ENCODE measurements around the gene PANX3.
"Not testable (repeated sequence)": the region's sequence is repeated elsewhere in the genome, so short reads cannot be mapped to it uniquely, and the experiment has no call there.

PANX3 gene

GRCh38 chr11:124592627-124593026, 18.6 kb upstream of the PANX3 start:
- Mint-ChIP-seq H3K36me3 (ENCODE audit: low read depth) (no peaks in the 10 kb centered on the region), H3K4me3 (no peak overlapping the region), H3K27me3 (ENCODE audit: low read depth, poor library complexity) (peaks cover 4% of the 10 kb centered on the region), H3K4me1 (no peaks in the 10 kb centered on the region), H3K27ac (no peak overlapping the region), H3K9me3 (no peaks in the 10 kb centered on the region)
- TF ChIP-seq CTCF (IDR thresholded peaks at IDR 0.05) = no peak
- DNase-seq = no peak

- H3K9me3 Mint-ChIP-seq = no peaks in the 10 kb centered on the region
- no peak overlapping the region for H3K27ac Mint-ChIP-seq
- H3K36me3 Mint-ChIP-seq (ENCODE audit: low read depth) = no peaks in the 10 kb centered on the region
- H3K4me1 Mint-ChIP-seq = no peaks in the 10 kb centered on the region
- no peak for TF ChIP-seq CTCF (IDR thresholded peaks at IDR 0.05)
- DNase-seq = no peak
- H3K27me3 Mint-ChIP-seq (ENCODE audit: low read depth, poor library complexity) = peaks cover 11% of the 10 kb centered on the region
- no peak overlapping the region for H3K4me3 Mint-ChIP-seq
These were observed 15.9 kb upstream of the PANX3 start for GRCh38 chr11:124595302-124595701.

- no peaks in the 10 kb centered on the region for H3K9me3 Mint-ChIP-seq
- no peak for TF ChIP-seq CTCF (IDR thresholded peaks at IDR 0.05)
These were observed 13.6 kb upstream of the PANX3 start for GRCh38 chr11:124597626-124598025.

GRCh38 chr11:124600621-124601320, 10.5 kb upstream of the PANX3 start:
- no peak overlapping the region for H3K4me3 Mint-ChIP-seq
- H3K27me3 Mint-ChIP-seq (ENCODE audit: low read depth, poor library complexity) = peaks cover 11% of the 10 kb centered on the region
- no peaks in the 10 kb centered on the region for H3K9me3 Mint-ChIP-seq

More at GRCh38 chr11:124597626-124598025, 13.6 kb upstream of the PANX3 start:
- Mint-ChIP-seq H3K4me3 (no peak overlapping the region), H3K4me1 (no peaks in the 10 kb centered on the region), H3K36me3 (ENCODE audit: low read depth) (no peaks in the 10 kb centered on the region), H3K27me3 (ENCODE audit: low read depth, poor library complexity) (peaks cover 11% of the 10 kb centered on the region), H3K27ac (no peak overlapping the region)
- DNase-seq = no peak

GRCh38 chr11:124602193-124602592, 9.0 kb upstream of the PANX3 start:
- no peak overlapping the region for H3K4me3 Mint-ChIP-seq
- no peak overlapping the region for H3K27ac Mint-ChIP-seq
- no peaks in the 10 kb centered on the region for H3K4me1 Mint-ChIP-seq
- no peaks in the 10 kb centered on the region for H3K9me3 Mint-ChIP-seq
- H3K36me3 Mint-ChIP-seq (ENCODE audit: low read depth) = no peaks in the 10 kb centered on the region
- DNase-seq = no peak
- peaks cover 11% of the 10 kb centered on the region for H3K27me3 Mint-ChIP-seq (ENCODE audit: low read depth, poor library complexity)
- no peak for TF ChIP-seq CTCF (IDR thresholded peaks at IDR 0.05)

More at GRCh38 chr11:124600621-124601320, 10.5 kb upstream of the PANX3 start:
- no peaks in the 10 kb centered on the region for H3K4me1 Mint-ChIP-seq
- H3K36me3 Mint-ChIP-seq (ENCODE audit: low read depth) = no peaks in the 10 kb centered on the region
- H3K27ac Mint-ChIP-seq = no peak overlapping the region
- no peak for DNase-seq
- no peak for TF ChIP-seq CTCF (IDR thresholded peaks at IDR 0.05)

- Mint-ChIP-seq H3K27me3 (ENCODE audit: low read depth, poor library complexity) (peaks cover 11% of the 10 kb centered on the region), H3K27ac (peak overlapping the region; percentile 40)
- not testable (repeated sequence) for DNase-seq; H3K4me3 Mint-ChIP-seq; H3K36me3 Mint-ChIP-seq (ENCODE audit: low read depth); H3K4me1 Mint-ChIP-seq; H3K9me3 Mint-ChIP-seq
These were observed 8.5 kb upstream of the PANX3 start for GRCh38 chr11:124602723-124603122.

Measured in nephron progenitor cell (in vitro differentiated cells).